DND-41 (cell line): ENCODE measurements around the gene CLIC1.

Experiments used
- ATAC-seq: fragments of 200-7000 bp; cut with Tn5 transposase; 3 replicates; pipeline ENCODE4 v1.9.1; 2021; ENCODE audit warnings: low read depth; ENCODE audit not compliant: insufficient read depth
- DNase-seq: peaks from one replicate; pipeline ENCODE4 v3.0.0-alpha.2; 2020
- H2AFZ ChIP-seq: 2 replicates; pipeline ENCODE4 v1.6.0; 2012; ENCODE audit warnings: low read depth, low read length
- H3K27ac ChIP-seq: 2 replicates; pipeline ENCODE4 v1.5.1; 2012; ENCODE audit warnings: low read length, inconsistent platforms
- H3K27me3 ChIP-seq: fragments of 200-600 bp; sonication (generic); 2 replicates; pipeline ENCODE4 v1.6.0; 2012; ENCODE audit warnings: low read length, mild to moderate bottlenecking, inconsistent platforms; ENCODE audit not compliant: insufficient read depth, poor library complexity
- H3K36me3 ChIP-seq: 2 replicates; pipeline ENCODE4 v1.5.1; 2012; ENCODE audit warnings: low read length, inconsistent platforms; ENCODE audit not compliant: insufficient read depth
- H3K4me1 ChIP-seq: 2 replicates; pipeline ENCODE4 v1.5.1; 2012; ENCODE audit warnings: mild to moderate bottlenecking, low read length; ENCODE audit not compliant: insufficient read depth
- H3K4me2 ChIP-seq: 2 replicates; pipeline ENCODE4 v1.6.0; 2012; ENCODE audit warnings: mild to moderate bottlenecking, moderate library complexity, low read length, inconsistent platforms; ENCODE audit not compliant: insufficient read depth
- H3K4me3 ChIP-seq, 2 experiments: fragments of 200-600 bp in 1 of 2; shearing (Covaris generic) in 1 of 2; 2 replicates each; pipeline ENCODE4 v1.5.1; 2012 to 2016; ENCODE audit warnings: inconsistent platforms in 2 of 2, low read length in 2 of 2, mild to moderate bottlenecking in 2 of 2, low read depth in 1 of 2, moderate library complexity in 1 of 2
- H3K79me2 ChIP-seq: 2 replicates; pipeline ENCODE4 v1.6.0; 2012; ENCODE audit warnings: low read length, inconsistent platforms; ENCODE audit not compliant: insufficient read depth
- H3K9ac ChIP-seq: 2 replicates; pipeline ENCODE4 v1.6.0; 2012; ENCODE audit warnings: low read depth, mild to moderate bottlenecking, inconsistent platforms, low read length, moderate library complexity
- H3K9me3 ChIP-seq: 2 replicates; pipeline ENCODE4 v1.5.1; 2012; ENCODE audit warnings: low read length, moderate library complexity, mild to moderate bottlenecking, inconsistent platforms; ENCODE audit not compliant: insufficient read depth, severe bottlenecking
- H4K20me1 ChIP-seq: 2 replicates; pipeline ENCODE4 v1.6.0; 2012; ENCODE audit warnings: low read length; ENCODE audit not compliant: insufficient read depth
- CTCF ChIP-seq: IDR thresholded peaks from 2 replicates; pipeline ENCODE4 v1.5.1; 2012; ENCODE audit warnings: borderline replicate concordance, low read length, moderate library complexity, mild to moderate bottlenecking; ENCODE audit not compliant: poor library complexity, severe bottlenecking; ENCODE audit errors: extremely low read depth
- EZH2 ChIP-seq: IDR thresholded peaks from 3 replicates; pipeline ENCODE4 v1.6.1; 2012; ENCODE audit warnings: borderline replicate concordance, low read depth, mild to moderate bottlenecking, moderate library complexity, low read length, inconsistent platforms; ENCODE audit not compliant: severe bottlenecking

CLIC1 gene

GRCh38 chr6:31683591-31683990 is 52.7 kb downstream of the CLIC1 start:
- Histone ChIP-seq H2AFZ (no peak overlapping the region), H3K4me1 (no peaks in the 10 kb centered on the region), H4K20me1 (no peaks in the 10 kb centered on the region), H3K9ac (no peak overlapping the region), H3K79me2 (no peaks in the 10 kb centered on the region), H3K4me3 (no peak overlapping the region), H3K36me3 (peaks cover 30% of the 10 kb centered on the region), H3K9me3 (no peaks in the 10 kb centered on the region), H3K27me3 (no peaks in the 10 kb centered on the region), H3K4me2 (no peak overlapping the region), H3K27ac (no peak overlapping the region)
- DNase-seq, result no peak
- ATAC-seq, result no peak
- TF ChIP-seq EZH2 (no peak), CTCF (no peak)

GRCh38 chr6:31681135-31681671 is 55.1 kb downstream of the CLIC1 start:
- H3K4me3 ChIP-seq, result no peak overlapping the region
- H3K4me2 ChIP-seq, result no peak overlapping the region
- H3K27ac ChIP-seq, result no peak overlapping the region
- H3K4me1 ChIP-seq, result no peaks in the 10 kb centered on the region
- H4K20me1 ChIP-seq, result no peaks in the 10 kb centered on the region
- ATAC-seq, result no peak
- H3K36me3 ChIP-seq, result peaks cover 7% of the 10 kb centered on the region; the same call in 1 of the 2 replicates
- TF ChIP-seq CTCF (no peak), EZH2 (no peak)
- no peak for DNase-seq
- H3K9ac ChIP-seq, result no peak overlapping the region
- no peaks in the 10 kb centered on the region for H3K9me3 ChIP-seq
- H3K27me3 ChIP-seq, result no peaks in the 10 kb centered on the region
- H2AFZ ChIP-seq, result no peak overlapping the region
- no peaks in the 10 kb centered on the region for H3K79me2 ChIP-seq
